OCI-LY3 (cell line): ENCODE results near the gene DNAJC5.

Experiments used
- CTCF ChIP-seq: fragments of 200-600, 300-600 bp; sonication (generic); IDR thresholded peaks from 2 replicates; pipeline ENCODE4 v1.5.1; 2014; ENCODE audit warnings: antibody characterized with exemption, low read length, low read depth
- EZH2phosphoT487 ChIP-seq: fragments of 200-600 bp; shearing (Covaris generic); IDR thresholded peaks from 2 replicates; pipeline ENCODE4 v1.6.1; 2018; ENCODE audit warnings: antibody characterized with exemption, mixed run types, low read depth

DNA sequence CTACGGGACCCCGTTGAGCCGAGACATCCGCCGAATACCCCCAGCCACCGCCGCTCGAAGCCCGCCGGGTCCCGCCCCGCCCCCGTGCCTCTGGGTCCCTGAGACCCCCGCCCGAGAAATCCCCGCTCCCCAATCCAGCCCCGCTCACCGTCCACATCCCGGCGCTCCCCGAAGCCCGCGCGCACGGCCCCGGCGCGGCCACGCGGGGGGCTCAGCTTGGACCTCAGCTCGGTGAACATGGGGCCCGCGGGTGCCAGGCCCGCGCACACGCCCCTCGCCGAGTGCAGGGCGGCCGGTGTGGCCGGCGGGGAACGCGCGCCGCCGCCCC lies 84.3 kb downstream of the DNAJC5 start:
- TF ChIP-seq CTCF (no peak), EZH2phosphoT487 (no peak)
